CD4-positive, alpha-beta T cell treated with Interleukin-21 for 1 hour (primary cell): ENCODE data around the gene GALC.
A peak's percentile ranks its signal among the peaks of the same experiment; 100 is the strongest.

ENCODE experiments used
- DNase-seq: peaks from one replicate; pipeline ENCODE4 v3.0.0-alpha.2; 2020

GALC gene

DNA sequence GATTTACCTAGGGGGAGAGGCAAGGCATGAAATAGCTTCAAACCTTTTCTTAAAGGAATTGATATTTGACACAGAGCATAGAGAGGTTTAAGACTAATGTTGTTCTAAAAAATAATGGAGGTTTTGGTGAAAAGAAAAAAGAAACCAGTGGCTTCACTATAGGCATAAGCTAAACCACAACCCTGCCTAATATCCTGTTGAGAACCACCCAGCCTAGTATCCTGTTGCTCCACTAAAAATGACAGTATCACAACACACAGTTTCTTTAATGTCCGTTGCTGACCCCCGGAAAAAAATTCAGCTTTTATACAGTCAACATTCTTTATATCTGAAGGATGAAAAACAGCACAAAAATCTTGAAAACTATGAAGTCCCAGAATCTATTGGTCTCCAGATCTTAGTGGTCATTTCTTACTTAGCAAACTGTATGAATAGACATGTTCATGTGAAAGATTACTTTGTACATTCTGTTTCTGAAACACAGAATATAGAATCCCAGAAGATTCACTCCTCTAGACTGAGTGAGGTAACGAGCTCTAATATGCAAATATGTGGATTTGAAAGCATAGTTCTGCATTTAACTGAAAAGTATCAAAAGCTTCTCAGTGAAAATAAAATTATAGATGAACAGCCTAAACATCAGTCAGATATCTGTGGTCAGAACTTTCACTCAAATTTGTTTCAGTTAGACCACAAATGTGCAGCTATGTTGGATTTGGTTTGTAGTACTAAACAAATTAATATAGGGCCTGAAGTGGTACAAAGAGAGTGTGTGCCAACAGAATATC, 40.5 kb downstream of the GALC start:
- DNase-seq, result peak; percentile 49

DNA sequence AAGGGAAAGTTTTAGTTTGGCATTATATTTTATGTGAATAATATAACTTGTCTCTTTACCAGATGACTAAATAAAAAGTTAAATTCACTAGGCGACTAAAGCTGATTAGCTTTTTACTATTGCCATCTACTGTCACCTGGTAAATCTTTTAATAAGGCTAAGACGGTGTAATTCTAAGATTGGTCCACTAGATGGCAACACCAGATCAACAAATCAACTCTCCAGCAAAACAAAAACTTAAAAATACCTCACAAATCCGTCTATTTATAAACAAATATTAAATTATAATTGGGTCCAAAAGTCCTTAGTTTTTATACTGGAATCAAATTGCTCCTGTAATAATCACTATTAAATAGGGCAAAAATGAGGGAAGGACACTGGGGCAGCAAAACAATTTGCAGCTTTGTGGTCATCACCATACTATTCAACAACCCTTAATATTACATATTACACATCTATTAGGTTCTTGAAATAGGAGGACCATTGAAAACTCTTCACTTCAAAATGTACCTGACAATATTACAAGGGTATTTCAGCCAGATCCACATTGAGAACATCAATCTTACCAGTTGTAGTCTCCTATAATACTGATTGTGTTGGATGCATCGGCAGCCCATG, 47.9 kb downstream of the GALC start:
- DNase-seq, result peak; percentile 65

DNA sequence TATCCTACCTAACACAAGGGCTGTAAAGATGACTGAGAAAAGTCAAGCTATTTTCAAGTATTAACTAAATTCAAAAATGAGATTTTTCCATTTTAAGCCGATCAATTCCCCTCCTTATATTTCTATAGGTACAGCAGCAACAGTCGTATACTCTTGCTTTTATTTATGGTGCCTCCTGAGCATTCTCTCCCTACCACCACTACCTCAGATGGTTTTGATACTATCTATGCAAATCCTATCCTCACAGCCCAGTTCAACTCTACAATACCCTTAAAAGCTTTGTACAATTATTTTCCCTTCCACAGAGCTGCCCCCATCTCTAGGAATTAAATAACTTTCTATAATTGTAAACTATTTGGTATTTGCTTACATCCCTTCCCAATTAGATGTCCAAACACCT, 52.1 kb downstream of the GALC start:
- DNase-seq, result no peak

DNA sequence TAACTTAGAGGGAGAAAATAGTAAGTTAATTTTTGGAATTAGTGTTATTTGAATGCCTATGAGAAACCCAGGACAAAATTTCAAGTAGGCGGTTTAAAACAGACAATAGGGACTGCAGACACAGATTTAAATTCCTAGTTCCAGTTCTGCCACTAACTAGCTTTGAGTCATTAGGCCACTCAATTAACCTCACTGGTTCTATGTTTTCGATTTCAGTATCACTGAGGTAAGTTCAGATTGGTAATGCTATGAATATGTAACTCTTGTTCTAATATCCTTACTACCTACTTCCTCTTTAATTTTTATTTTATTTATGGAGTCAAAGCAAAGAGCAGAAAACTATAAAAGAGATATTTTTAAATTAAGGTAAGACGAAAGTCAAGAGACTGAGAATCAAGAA, 52.6 kb downstream of the GALC start:
- DNase-seq, result no peak

DNA sequence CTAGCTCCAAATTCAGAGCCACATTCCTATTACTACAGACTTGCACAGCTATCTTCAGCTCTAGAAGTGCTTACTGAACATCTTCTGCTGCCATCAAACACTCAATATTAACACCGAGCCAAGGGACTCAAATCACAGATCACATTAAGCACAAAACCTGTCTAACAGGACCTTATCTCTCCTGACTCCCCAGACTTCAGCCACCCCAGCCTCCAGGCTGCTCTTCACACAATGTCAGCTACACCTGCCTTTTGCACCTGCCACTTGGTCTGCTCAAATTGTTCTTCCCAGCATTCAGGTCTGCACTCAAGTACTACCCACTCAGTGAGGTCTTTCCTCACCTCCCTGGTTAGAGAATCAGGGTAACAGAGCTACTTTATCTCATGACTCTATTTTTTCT, 57.1 kb downstream of the GALC start:
- DNase-seq, result no peak

DNA sequence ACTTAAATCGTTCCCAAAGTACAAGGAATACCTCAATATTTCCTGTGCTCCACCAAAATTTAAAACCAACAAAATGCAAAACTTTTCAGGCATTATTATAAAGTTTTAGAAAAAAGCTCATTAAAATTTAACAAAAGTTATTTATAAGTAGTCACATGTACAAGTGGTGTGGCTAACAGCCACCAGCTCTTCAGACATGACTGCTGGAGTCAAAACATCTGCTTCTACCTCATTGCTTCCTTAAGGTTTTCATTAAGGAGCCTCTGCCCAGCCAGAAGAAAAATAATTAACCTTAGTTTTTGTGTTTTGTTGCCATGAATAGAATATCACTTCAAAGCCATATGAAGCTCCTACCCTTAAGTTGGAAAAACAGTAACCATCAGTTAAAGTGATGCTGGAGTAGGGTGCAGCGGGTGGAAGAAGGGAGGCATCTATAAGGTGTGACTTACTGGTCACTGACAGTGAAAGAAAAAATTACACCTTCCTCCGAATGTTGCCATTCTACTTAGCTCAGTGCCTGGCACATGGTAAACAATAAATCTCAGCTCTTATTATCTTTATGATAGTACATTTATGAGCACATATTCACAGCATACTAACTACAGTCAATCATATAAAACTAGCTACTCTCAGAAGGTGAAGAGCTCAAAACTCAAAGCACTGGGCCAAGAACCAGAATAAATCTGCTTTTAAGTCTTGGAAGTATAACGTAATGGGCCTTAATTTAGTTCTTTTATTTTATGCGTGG, 57.7 kb downstream of the GALC start:
- no peak for DNase-seq

DNA sequence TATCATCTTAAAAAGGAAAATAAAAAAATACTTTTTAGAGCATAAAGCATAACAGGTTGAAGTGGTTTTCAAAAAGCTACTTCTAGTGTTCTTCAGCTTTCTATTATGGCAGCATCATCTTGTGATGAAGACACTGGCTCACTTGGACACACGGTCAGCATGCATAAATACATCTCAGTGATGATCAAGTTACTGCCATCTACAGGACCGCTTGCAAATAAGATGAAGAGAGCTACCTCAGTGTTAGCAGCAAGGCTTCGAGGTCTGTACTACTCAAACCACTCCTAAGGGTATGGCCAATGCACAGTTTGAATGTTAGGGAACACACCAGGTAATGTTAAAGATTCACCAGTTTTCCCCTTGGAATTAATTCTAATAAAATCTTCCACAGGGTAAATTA, 58.8 kb downstream of the GALC start:
- DNase-seq, result no peak

DNA sequence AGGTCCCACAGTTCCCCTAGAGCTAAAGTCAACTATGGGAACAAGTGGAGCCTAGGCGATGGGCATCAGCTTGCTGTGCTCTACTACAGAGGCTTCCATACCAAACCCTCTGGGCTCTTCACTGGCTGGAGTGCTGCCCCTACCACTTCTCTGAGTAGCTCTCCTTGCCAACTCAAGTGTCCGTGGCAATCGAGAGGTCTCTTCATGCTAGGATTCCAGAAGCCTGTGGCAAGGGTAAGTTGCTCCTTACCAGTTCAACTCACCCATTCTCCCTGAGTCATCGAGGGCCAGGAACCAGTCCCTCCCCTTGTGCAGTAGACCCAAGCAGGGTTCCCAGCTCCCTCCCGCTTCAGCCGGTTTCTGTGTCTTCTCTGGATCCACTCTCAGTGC, 76.1 kb downstream of the GALC start:
- no peak for DNase-seq

DNA sequence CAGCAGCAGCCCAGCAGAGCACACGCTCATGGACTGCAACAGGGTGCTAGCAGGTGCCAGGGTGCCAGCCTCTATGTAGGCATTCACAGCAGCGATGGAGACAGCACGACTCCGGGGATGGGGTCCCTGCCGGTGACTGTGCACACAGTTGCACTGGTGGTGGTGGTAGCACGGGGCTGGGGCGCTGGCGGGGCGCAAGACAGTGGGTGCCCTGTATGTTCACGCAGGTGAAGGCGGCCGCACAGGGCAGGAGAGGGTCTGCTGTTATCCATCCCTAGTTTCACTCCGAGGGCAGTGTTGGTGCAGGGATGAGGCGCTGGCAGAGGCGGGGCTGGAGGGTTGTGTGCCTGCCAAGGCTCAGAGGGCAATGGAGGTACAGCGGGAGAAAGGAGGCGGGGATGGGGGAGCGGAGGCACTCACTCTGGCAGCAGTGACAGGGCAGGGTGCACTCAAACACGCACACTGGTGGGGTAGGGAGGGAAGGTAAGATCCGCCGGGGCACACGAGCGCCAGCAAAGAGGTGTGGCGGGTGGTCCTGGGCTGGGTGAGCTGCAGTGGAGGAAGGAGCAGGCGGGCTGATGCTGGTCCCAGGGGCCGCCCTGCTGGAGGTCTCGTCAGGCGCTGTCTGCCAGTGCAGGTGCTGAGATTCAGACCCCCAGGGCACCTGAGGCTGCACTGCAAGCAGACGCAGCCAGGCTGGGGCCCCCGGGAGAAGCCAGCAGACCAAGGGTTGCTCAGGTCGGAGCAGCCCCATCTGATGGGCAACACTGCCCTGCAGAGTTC, 76.7 kb downstream of the GALC start:
- DNase-seq, result no peak

DNA sequence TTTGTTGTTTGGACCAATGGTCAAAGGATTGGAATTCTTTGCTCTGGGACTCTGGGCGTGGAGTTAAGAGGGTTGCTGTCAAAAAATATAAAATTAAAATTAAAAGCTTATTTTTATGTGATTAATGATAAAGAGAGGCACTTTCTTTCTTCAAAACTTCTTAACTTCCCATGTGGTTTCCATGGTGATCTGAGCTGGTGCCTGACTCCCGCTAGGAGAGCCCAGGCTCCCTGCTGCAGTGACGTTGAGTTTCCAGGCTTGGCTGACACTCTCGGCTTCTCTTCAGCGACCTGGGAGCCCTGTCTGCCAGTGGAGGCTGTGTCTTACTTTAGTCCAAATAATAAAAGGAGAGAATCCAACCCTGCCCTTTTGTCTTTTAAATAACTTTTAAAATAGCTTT, 84.4 kb downstream of the GALC start:
- DNase-seq, result no peak

DNA sequence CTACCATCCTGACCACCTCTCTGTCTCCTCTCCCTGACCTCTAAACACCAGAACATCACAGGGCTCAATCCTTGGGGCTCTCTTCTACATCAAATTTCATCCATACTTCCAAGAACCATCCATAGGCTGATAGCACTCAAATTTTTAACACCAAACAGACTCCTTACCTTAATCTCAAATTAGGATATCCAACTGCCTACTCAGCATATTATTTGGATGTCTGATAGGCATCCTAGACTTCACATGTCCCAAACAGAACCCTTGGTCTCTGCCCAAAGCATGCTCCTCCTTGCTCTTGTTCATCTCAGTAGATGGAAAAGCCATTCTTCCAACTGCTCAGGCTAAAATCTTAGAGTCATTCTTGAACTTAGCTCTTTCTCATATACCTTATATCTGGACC, 91.3 kb downstream of the GALC start:
- no peak for DNase-seq

DNA sequence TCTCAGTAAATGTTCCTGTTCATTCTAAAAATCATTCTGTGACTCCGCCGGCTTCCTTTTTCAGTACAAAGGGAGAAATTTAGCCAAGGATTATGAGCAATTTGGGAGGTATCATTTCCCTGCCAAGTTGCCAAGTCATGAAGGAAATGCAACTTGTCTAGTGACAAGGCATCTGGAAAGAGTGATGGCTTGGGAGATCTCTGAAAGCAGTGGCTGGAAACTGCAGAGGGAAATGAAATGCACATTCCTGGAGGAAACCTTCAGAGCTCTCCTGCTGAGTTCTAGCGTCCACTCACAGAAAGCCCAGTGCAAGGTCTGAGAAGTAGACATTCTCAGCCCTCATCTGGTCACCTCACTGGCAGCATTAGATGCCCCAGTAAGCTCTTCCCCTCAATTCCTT, 91.7 kb downstream of the GALC start:
- DNase-seq, result no peak

DNA sequence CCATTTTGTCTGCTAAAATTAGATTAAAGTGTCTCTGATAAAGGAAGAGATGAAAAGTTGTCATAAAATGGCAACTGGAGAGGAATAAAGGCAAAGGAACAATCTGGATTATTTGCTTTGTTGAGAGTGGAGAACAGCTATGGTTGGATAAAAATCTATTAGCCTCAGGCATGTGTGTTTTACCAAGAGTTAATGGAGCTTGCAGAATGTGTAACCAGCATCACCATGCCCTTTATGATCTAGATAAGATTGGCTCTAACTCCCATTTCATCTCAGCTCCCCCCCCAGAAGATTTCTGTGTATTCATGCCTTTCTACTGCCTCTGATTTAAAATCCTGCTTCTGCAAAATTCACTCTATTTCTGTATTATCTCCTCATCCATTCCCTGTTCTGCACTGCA, 93.8 kb downstream of the GALC start:
- no peak for DNase-seq

DNA sequence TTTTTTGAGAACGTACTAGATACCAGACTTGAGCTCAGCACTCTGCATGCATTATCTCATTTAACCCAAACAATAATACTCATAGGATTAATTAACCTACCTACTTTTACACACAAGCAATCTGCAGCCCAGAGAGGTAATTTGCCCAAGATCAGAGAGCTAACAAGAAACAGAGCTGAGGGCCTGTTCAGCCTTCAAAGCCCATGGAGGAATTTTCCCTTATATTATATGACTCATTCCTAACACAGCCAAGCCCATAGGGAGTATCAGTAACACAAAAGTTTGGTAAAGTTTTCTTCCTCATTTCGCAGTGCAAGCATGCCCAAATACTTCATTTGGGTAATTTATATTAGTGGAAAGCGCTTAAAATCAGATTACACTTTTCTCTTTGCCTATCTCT, 94.7 kb downstream of the GALC start:
- no peak for DNase-seq

DNA sequence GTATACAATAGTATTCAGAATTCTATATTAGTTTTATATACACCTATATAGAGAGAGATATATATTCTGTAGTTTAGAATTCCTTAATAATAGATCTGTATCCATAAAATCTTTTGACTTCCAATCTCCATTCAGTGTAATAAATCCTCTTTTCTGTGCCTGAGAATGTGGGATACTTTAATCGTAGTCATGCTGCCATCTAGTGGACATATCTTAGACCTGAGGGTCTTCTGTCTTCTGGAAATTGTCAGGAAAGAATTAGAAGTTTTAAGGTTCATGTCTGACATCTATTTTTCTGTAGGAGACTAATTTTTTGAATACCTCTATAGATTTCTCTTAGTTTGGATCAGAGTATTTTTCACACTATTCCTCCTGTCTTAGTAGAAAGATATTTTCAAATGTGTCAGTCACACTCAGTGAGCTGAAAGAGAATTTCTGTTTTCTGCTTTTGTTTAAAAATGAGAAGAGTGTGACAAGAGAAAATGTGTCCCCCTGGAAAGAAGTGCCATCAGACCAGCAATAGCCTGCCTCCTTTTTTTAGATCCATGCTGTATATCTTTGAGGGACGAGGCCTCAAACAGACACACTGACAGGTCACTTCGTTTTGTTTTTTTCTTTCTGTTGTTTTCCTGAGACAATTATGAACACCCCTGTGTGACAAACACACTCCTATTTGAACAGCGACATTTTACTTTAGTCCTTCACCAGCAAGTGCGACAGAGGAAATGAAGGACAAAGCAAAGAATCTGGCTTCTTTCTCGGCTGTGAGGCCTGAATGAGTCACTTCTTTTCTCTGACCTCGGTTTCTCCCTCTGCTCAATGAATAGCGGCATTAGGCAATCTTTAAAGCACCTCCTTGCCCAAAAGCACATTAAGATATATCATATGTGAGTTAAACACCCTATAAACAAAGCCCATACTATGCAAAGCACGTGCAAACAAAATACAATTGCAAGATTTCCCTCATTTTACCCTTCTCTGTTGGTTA, 96.3 kb downstream of the GALC start:
- DNase-seq, result peak; percentile 33

DNA sequence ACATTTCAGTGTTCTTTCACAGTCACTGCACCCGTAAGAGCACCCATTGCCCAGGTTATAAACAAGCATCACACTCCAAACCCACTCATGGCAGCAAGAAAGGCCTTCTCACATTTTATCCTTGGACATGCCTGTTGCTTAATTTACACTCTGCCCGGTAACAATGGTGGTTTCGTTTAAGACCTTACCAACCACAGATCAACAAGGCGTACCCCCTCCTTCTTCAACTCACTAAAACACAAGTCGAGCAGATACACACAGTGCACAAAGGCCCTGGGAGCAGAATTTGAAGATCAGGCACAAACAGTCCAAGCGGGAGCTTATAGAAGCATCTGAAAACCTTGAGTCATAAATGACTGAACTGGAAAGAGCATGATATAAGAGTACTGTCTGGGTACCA, 98.1 kb downstream of the GALC start:
- DNase-seq, result no peak

DNA sequence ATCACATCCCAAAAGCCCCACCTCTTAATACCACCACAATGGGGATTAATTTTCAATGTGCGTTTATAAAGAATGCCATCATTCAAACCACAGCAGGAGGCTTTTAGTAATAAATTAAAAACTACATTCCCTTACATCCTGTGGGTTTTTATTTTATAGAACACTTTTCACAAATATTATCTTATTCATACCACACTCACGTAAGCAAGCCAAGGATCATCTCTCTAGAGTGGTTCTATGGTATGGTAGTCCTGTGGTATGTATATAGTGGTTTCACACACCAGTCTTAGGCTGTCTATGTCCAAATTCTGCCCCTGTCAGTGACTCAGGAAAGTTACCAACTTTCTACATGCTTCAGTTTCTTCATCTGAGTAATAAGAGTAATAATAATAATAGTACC, 100.2 kb downstream of the GALC start:
- DNase-seq, result no peak

DNA sequence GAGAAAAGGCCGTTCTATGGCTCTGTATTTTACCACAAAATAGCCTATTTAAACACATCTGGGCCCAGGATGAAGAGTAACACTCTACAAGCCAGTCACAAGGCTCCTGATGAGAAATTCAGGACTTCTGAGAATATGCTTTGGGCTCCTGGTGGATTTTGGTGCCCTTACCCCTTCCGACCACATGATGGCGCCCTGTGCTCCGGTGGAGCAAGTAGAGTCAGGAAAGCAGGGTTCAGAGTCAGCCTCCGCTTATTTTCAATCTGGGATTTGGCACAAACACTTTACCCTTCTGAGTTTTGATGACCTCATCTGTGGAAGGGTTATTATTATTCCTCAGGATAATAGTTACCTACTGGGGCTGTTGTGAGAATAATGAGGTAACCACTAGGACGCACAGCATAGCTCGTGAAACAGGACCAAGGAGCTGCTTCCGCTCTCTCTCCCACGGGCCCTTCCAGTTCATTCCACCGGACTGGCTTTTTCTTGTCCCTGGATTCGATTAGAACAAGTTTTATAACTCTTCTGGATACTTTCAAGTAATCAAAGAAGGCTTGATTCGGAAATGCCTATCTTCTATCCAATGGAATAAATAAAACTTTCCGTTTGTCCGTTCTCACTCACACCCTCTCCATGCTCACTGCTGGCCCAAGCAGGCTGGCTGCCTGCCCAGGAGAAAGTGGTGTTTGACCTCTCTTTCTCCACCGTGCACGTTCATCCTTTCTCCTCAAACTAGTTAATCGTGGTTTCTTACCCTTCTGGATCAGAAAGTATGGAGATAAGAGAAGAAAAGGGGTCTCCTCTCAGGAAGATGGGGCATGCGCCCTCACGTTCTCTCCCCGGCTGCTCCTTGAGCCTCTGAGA, 104.6 kb downstream of the GALC start:
- DNase-seq, result peak; percentile 2

DNA sequence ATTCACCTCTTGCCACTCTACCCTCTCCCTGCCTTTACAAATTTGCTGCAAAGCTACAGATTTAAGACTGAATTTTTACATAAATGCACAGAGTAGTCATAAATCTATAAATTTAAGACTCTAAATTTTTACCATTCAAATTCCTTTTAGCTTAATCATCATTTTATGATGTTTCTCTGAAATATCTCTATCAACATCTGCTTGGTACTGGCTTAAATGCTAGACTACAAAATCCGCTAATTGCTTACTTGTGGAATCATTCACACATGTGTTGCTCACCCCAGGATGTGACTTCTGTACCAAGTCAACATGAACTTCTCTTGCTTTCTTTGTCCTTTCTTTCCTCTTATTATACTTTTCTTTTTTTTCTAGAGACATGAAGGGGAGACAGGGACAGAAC, 109.2 kb downstream of the GALC start:
- DNase-seq, result no peak
